Chondrocyte (in vitro differentiated cells): ENCODE results near the gene ODAM. TPM values are rescaled to one million over a fixed set of nuclear protein-coding genes. Genes with fewer than 3 reads are reported as not detected.

Source experiments
- DNase-seq: peaks from one replicate; pipeline ENCODE4 v3.0.0; 2021; ENCODE audit warnings: mixed read lengths, low spot score
- H3K27ac Mint-ChIP-seq: one replicate; pipeline ENCODE4 v1.8.0; 2021; ENCODE audit warnings: mild to moderate bottlenecking, moderate library complexity, mixed read lengths; ENCODE audit not compliant: unreplicated experiment
- H3K27me3 Mint-ChIP-seq: 2 replicates; pipeline ENCODE4 v1.8.0; 2021; ENCODE audit warnings: low read depth, mixed read lengths
- H3K36me3 Mint-ChIP-seq: 2 replicates; pipeline ENCODE4 v1.8.0; 2021; ENCODE audit warnings: low read depth, mixed read lengths
- H3K4me1 Mint-ChIP-seq: 2 replicates; pipeline ENCODE4 v1.8.0; 2021; ENCODE audit warnings: low read depth, mild to moderate bottlenecking, mixed read lengths
- H3K4me3 Mint-ChIP-seq: one replicate; pipeline ENCODE4 v1.8.0; 2021; ENCODE audit warnings: mild to moderate bottlenecking, moderate library complexity, mixed read lengths; ENCODE audit not compliant: unreplicated experiment
- H3K9me3 Mint-ChIP-seq: 2 replicates; pipeline ENCODE4 v1.8.0; 2021; ENCODE audit warnings: low read depth, mixed read lengths
- total RNA-seq: library from RNA; stranded (reverse); gene quantifications from 3 replicates; pipeline ENCODE4 v1.2.1, GENCODE V29; 2021
- TF ChIP-seq, protein P1 (sequence below): fragments of 200-600 bp; sonication (generic); IDR thresholded peaks from 2 replicates; pipeline ENCODE4 v1.5.0; 2021; ENCODE audit warnings: antibody characterized with exemption, mild to moderate bottlenecking, moderate library complexity

ODAM gene
- total RNA-seq, 1 donor from 2014 or later, result not detected

GRCh38 chr4:70183168-70183939 lies 12.2 kb upstream of the ODAM start:
- TF ChIP-seq, protein P1, sequence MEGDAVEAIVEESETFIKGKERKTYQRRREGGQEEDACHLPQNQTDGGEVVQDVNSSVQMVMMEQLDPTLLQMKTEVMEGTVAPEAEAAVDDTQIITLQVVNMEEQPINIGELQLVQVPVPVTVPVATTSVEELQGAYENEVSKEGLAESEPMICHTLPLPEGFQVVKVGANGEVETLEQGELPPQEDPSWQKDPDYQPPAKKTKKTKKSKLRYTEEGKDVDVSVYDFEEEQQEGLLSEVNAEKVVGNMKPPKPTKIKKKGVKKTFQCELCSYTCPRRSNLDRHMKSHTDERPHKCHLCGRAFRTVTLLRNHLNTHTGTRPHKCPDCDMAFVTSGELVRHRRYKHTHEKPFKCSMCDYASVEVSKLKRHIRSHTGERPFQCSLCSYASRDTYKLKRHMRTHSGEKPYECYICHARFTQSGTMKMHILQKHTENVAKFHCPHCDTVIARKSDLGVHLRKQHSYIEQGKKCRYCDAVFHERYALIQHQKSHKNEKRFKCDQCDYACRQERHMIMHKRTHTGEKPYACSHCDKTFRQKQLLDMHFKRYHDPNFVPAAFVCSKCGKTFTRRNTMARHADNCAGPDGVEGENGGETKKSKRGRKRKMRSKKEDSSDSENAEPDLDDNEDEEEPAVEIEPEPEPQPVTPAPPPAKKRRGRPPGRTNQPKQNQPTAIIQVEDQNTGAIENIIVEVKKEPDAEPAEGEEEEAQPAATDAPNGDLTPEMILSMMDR, result peak; percentile 83
- H3K36me3 Mint-ChIP-seq, result no peaks in the 10 kb centered on the region
- no peak overlapping the region for H3K4me3 Mint-ChIP-seq
- no peaks in the 10 kb centered on the region for H3K4me1 Mint-ChIP-seq
- H3K27me3 Mint-ChIP-seq, result peaks cover 25% of the 10 kb centered on the region
- DNase-seq, result no peak
- H3K9me3 Mint-ChIP-seq, result no peaks in the 10 kb centered on the region
- no peak overlapping the region for H3K27ac Mint-ChIP-seq

- H3K4me3 Mint-ChIP-seq, result no peak overlapping the region
- no peaks in the 10 kb centered on the region for H3K4me1 Mint-ChIP-seq
- no peak overlapping the region for H3K27ac Mint-ChIP-seq
- TF ChIP-seq, protein P1, result peak; percentile 61
- H3K36me3 Mint-ChIP-seq, result no peaks in the 10 kb centered on the region
- DNase-seq, result no peak
- peaks cover 26% of the 10 kb centered on the region for H3K27me3 Mint-ChIP-seq
- no peaks in the 10 kb centered on the region for H3K9me3 Mint-ChIP-seq
These were observed 11.6 kb upstream of the ODAM start for GRCh38 chr4:70183940-70184246.

- Mint-ChIP-seq H3K27me3 (peaks cover 34% of the 10 kb centered on the region), H3K4me3 (no peak overlapping the region), H3K36me3 (no peaks in the 10 kb centered on the region), H3K27ac (no peak overlapping the region), H3K4me1 (no peaks in the 10 kb centered on the region), H3K9me3 (peaks cover 4% of the 10 kb centered on the region)
- no peak for DNase-seq
- TF ChIP-seq, protein P1, result no peak
These were observed 8.3 kb upstream of the ODAM start for GRCh38 chr4:70187216-70187615.

DNA sequence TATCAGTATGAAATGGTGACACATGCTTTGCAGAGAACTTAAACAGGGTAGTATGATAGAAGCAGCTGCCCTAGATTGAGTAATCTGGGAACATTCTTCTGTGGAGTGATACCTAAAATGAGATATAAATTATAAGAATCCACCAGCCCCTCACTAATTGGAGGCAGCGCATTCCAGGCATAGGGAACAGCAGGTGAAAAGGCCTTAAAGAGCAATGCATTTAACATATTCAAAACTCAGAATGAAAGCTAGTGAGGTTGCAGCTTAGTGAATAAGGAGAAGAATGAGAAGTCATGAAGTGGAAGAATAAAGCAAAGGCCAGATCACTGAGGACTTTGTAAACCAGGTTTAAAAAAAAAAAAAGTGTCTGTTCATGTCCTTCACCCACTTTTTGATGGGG lies 4.9 kb upstream of the ODAM start:
- Mint-ChIP-seq H3K4me3 (no peak overlapping the region), H3K4me1 (no peaks in the 10 kb centered on the region), H3K36me3 (no peaks in the 10 kb centered on the region), H3K27me3 (peaks cover 30% of the 10 kb centered on the region), H3K9me3 (peaks cover 4% of the 10 kb centered on the region), H3K27ac (no peak overlapping the region)
- TF ChIP-seq, protein P1, result no peak
- no peak for DNase-seq

GRCh38 chr4:70191647-70192046 lies 3.9 kb upstream of the ODAM start:
- no peaks in the 10 kb centered on the region for H3K4me1 Mint-ChIP-seq
- TF ChIP-seq, protein P1, result no peak
- no peak for DNase-seq
- no peaks in the 10 kb centered on the region for H3K36me3 Mint-ChIP-seq
- no peak overlapping the region for H3K4me3 Mint-ChIP-seq
- H3K27ac Mint-ChIP-seq, result no peak overlapping the region
- H3K9me3 Mint-ChIP-seq, result peaks cover 4% of the 10 kb centered on the region
- peaks cover 26% of the 10 kb centered on the region for H3K27me3 Mint-ChIP-seq
